H9 (cell line): Measurements from ENCODE around the gene NDRG4. TPM values are rescaled to one million over a fixed set of nuclear protein-coding genes. Genes with fewer than 3 reads are reported as not detected.

ENCODE experiments used
- DNase-seq: peaks from one replicate; pipeline ENCODE4 v3.0.0-alpha.2; 2017
- H2AFZ ChIP-seq: one replicate; pipeline ENCODE4 v1.6.1; 2013; ENCODE audit warnings: mild to moderate bottlenecking, low read length, control low read depth, moderate library complexity
- H2AK5ac ChIP-seq: 2 replicates; pipeline ENCODE4 v1.6.1; 2013; ENCODE audit warnings: low read length, control low read depth, mixed read lengths; ENCODE audit not compliant: insufficient read length
- H2BK120ac ChIP-seq: one replicate; pipeline ENCODE4 v1.6.1; 2013; ENCODE audit warnings: low read depth, mild to moderate bottlenecking, low read length, control low read depth, inconsistent platforms; ENCODE audit not compliant: poor library complexity, severe bottlenecking
- H2BK12ac ChIP-seq: 2 replicates; pipeline ENCODE4 v1.6.1; 2013; ENCODE audit warnings: low read length, control low read depth, mixed read lengths, low read depth; ENCODE audit not compliant: insufficient read length
- H2BK15ac ChIP-seq: 2 replicates; pipeline ENCODE4 v1.6.1; 2013; ENCODE audit warnings: low read depth, low read length, control low read depth
- H2BK20ac ChIP-seq: one replicate; pipeline ENCODE4 v1.6.1; 2013; ENCODE audit warnings: low read depth, mild to moderate bottlenecking, low read length, control low read depth, inconsistent platforms; ENCODE audit not compliant: poor library complexity, severe bottlenecking
- H2BK5ac ChIP-seq: 2 replicates; pipeline ENCODE4 v1.6.1; 2013; ENCODE audit warnings: low read length, control low read depth, mixed read lengths; ENCODE audit not compliant: insufficient read length
- H3K14ac ChIP-seq: 2 replicates; pipeline ENCODE4 v1.6.1; 2013; ENCODE audit warnings: low read length, control low read depth; ENCODE audit not compliant: insufficient read depth
- H3K18ac ChIP-seq: 2 replicates; pipeline ENCODE4 v1.6.1; 2013; ENCODE audit warnings: low read depth, mild to moderate bottlenecking, mixed read lengths, low read length, control low read depth; ENCODE audit not compliant: insufficient read length
- H3K23ac ChIP-seq: 2 replicates; pipeline ENCODE4 v1.6.1; 2013; ENCODE audit warnings: low read length, control low read depth, mixed read lengths, low read depth; ENCODE audit not compliant: insufficient read length
- H3K23me2 ChIP-seq: 2 replicates; pipeline ENCODE4 v1.6.1; 2013; ENCODE audit warnings: low read depth, mild to moderate bottlenecking, mixed read lengths, low read length, control low read depth; ENCODE audit not compliant: insufficient read length, poor library complexity, severe bottlenecking
- H3K27ac ChIP-seq: 2 replicates; pipeline ENCODE4 v1.5.1; 2013; ENCODE audit warnings: low read length, control low read depth, mixed read lengths, low read depth; ENCODE audit not compliant: insufficient read length
- H3K27me3 ChIP-seq: 2 replicates; pipeline ENCODE4 v1.6.1; 2013; ENCODE audit warnings: low read length, control low read depth, inconsistent platforms; ENCODE audit not compliant: insufficient read depth
- H3K4ac ChIP-seq: 2 replicates; pipeline ENCODE4 v1.6.1; 2013; ENCODE audit warnings: low read depth, mild to moderate bottlenecking, control low read depth, inconsistent platforms, low read length, moderate library complexity
- H3K4me1 ChIP-seq: 2 replicates; pipeline ENCODE4 v1.6.1; 2013; ENCODE audit warnings: low read length, control low read depth, inconsistent platforms; ENCODE audit not compliant: insufficient read depth
- H3K4me2 ChIP-seq: 2 replicates; pipeline ENCODE4 v1.6.1; 2013; ENCODE audit warnings: low read length, control low read depth, mixed read lengths; ENCODE audit not compliant: insufficient read length, insufficient read depth
- H3K56ac ChIP-seq: 2 replicates; pipeline ENCODE4 v1.6.1; 2013; ENCODE audit warnings: low read depth, mild to moderate bottlenecking, mixed read lengths, low read length, control low read depth; ENCODE audit not compliant: insufficient read length
- H3K79me1 ChIP-seq: 2 replicates; pipeline ENCODE4 v1.6.1; 2013; ENCODE audit warnings: low read depth, mild to moderate bottlenecking, moderate library complexity, low read length, control low read depth, inconsistent platforms; ENCODE audit not compliant: insufficient read depth, poor library complexity, severe bottlenecking
- H3K79me2 ChIP-seq: 2 replicates; pipeline ENCODE4 v1.6.1; 2013; ENCODE audit warnings: low read length, control low read depth, inconsistent platforms; ENCODE audit not compliant: insufficient read depth
- H3K9ac ChIP-seq: 2 replicates; pipeline ENCODE4 v1.6.1; 2013; ENCODE audit warnings: low read length, control low read depth, mixed read lengths; ENCODE audit not compliant: insufficient read length; ENCODE audit errors: extremely low read depth
- H3K9me3 ChIP-seq: one replicate; pipeline ENCODE4 v1.6.1; 2013; ENCODE audit warnings: low read depth, low read length, inconsistent platforms; ENCODE audit not compliant: control insufficient read depth
- H3T11ph ChIP-seq: one replicate; pipeline ENCODE4 v1.6.1; 2013; ENCODE audit warnings: mild to moderate bottlenecking, low read length, control low read depth, inconsistent platforms
- H4K20me1 ChIP-seq: one replicate; pipeline ENCODE4 v1.6.1; 2013; ENCODE audit not compliant: control insufficient read depth, insufficient read length, insufficient read depth
- H4K5ac ChIP-seq: 2 replicates; pipeline ENCODE4 v1.6.1; 2013; ENCODE audit warnings: low read depth, mild to moderate bottlenecking, mixed read lengths, low read length, control low read depth; ENCODE audit not compliant: insufficient read length
- H4K8ac ChIP-seq: replicated peaks from 2 replicates; pipeline ENCODE4 v1.6.1; 2013; ENCODE audit warnings: low read length, control low read depth, mixed read lengths, low read depth; ENCODE audit not compliant: insufficient read length
- H4K91ac ChIP-seq: 2 replicates; pipeline ENCODE4 v1.6.1; 2013; ENCODE audit warnings: low read depth, mild to moderate bottlenecking, moderate library complexity, mixed read lengths, low read length, control low read depth; ENCODE audit not compliant: insufficient read length
- H3K27ac Mint-ChIP-seq, 3 experiments: 2 replicates in 2 of 3; 3 replicates in 1 of 3; pipeline ENCODE4 v1.8.0; 2020 to 2021; ENCODE audit warnings: mixed read lengths in 3 of 3, mild to moderate bottlenecking in 1 of 3, moderate library complexity in 1 of 3
- H3K27me3 Mint-ChIP-seq: 2 replicates; pipeline ENCODE4 v1.8.0; 2021; ENCODE audit warnings: low read depth, mild to moderate bottlenecking, moderate library complexity, mixed read lengths
- H3K36me3 Mint-ChIP-seq, 3 experiments: 2 replicates in 2 of 3; 3 replicates in 1 of 3; pipeline ENCODE4 v1.8.0; 2020 to 2021; ENCODE audit warnings: low read depth in 3 of 3, mixed read lengths in 3 of 3; ENCODE audit not compliant: insufficient read depth in 1 of 3
- H3K4me1 Mint-ChIP-seq, 2 experiments: 2 replicates each; pipeline ENCODE4 v1.8.0; 2020; ENCODE audit warnings: mixed read lengths in 2 of 2
- H3K4me3 Mint-ChIP-seq, 2 experiments: 2 replicates in 1 of 2; 3 replicates in 1 of 2; pipeline ENCODE4 v1.8.0; 2020 to 2021; ENCODE audit warnings: mild to moderate bottlenecking in 2 of 2, mixed read lengths in 2 of 2, moderate library complexity in 1 of 2
- H3K9me3 Mint-ChIP-seq, 2 experiments: 2 replicates in 1 of 2; 3 replicates in 1 of 2; pipeline ENCODE4 v1.8.0; 2020; ENCODE audit warnings: mild to moderate bottlenecking in 2 of 2, mixed read lengths in 2 of 2, moderate library complexity in 1 of 2
- WGBS: extraction: QIAGEN DNeasy Blood & Tissue Kit; methylation state at CpG from one replicate; pipeline ENCODE4 v1.1.7; 2013; ENCODE audit warnings: missing lambda C conversion rate, low lambda C conversion rate, mixed read lengths; ENCODE audit not compliant: insufficient read length; ENCODE audit errors: extremely low coverage; 5-methylcytosine and 5-hydroxymethylcytosine counted together
- total RNA-seq: library from RNA; stranded (reverse); gene quantifications from 2 replicates; pipeline ENCODE4 v1.2.1, GENCODE V29; 2021
- TF ChIP-seq, protein P1 (sequence below): fragments of 200-600 bp; sonication (generic); conservative IDR thresholded peaks from 3 replicates; pipeline ENCODE4 v1.8.0; 2021; ENCODE audit warnings: antibody characterized with exemption, mild to moderate bottlenecking

NDRG4 gene
- total RNA-seq, 1 experiment from 2014 or later, result 18.6 TPM

DNA sequence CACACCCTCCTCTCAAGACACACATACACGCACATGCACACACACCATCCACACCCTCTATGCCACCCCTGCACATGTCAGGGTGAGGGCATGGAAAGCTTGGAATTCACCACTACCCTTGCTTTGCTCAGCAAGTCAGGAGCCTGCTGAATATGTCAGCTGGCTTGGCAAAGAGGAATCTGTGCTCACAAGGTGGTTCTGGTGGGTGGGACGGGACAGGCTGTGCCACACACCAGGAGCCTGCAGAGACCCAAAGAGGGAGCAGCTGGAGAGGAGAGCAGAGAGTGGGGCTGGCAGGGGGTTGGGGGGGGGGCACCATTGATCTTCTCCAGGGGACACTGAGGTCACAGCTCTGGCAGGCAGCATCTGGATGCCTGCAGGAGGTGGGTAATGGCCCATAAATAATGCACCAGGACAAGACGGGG lies 48.7 kb upstream of the NDRG4 start:
- Histone ChIP-seq H4K5ac (no peak overlapping the region), H3K18ac (no peak overlapping the region), H4K8ac (no peak overlapping the region), H3K14ac (no peak overlapping the region), H3K4ac (no peak overlapping the region), H3K27me3 (no peaks in the 10 kb centered on the region), H3K27ac (no peak overlapping the region), H2BK120ac (no peak overlapping the region), H3K9ac (no peak overlapping the region), H3K23ac (no peak overlapping the region), H3K4me1 (no peaks in the 10 kb centered on the region), H3K23me2 (no peaks in the 10 kb centered on the region), H4K20me1 (no peaks in the 10 kb centered on the region), H4K91ac (no peak overlapping the region), H2BK20ac (no peak overlapping the region), H3T11ph (no peak overlapping the region), H2BK15ac (no peak overlapping the region), H2BK5ac (no peak overlapping the region), H3K56ac (no peak overlapping the region), H3K79me2 (no peaks in the 10 kb centered on the region), H3K9me3 (no peaks in the 10 kb centered on the region), H2BK12ac (no peak overlapping the region), H3K79me1 (no peaks in the 10 kb centered on the region), H2AK5ac (no peak overlapping the region), H3K4me2 (no peak overlapping the region), H2AFZ (no peak overlapping the region)
- Mint-ChIP-seq H3K36me3 (no peaks in the 10 kb centered on the region), H3K4me1 (peaks cover 0 to 5% of the 10 kb centered on the region in 2 experiments; a peak in 2 of 4 replicates), H3K4me3 (no peak overlapping the region), H3K27me3 (peaks cover 46% of the 10 kb centered on the region), H3K9me3 (no peaks in the 10 kb centered on the region), H3K27ac (no peak overlapping the region)
- no peak for DNase-seq
- no CpG with 5 or more reads among the region's 3 CpGs for WGBS
- TF ChIP-seq, protein P1, sequence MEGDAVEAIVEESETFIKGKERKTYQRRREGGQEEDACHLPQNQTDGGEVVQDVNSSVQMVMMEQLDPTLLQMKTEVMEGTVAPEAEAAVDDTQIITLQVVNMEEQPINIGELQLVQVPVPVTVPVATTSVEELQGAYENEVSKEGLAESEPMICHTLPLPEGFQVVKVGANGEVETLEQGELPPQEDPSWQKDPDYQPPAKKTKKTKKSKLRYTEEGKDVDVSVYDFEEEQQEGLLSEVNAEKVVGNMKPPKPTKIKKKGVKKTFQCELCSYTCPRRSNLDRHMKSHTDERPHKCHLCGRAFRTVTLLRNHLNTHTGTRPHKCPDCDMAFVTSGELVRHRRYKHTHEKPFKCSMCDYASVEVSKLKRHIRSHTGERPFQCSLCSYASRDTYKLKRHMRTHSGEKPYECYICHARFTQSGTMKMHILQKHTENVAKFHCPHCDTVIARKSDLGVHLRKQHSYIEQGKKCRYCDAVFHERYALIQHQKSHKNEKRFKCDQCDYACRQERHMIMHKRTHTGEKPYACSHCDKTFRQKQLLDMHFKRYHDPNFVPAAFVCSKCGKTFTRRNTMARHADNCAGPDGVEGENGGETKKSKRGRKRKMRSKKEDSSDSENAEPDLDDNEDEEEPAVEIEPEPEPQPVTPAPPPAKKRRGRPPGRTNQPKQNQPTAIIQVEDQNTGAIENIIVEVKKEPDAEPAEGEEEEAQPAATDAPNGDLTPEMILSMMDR, result no peak
